Fibroblast of lung (primary cell): Measurements from ENCODE around the gene ZFR.

Experiments
- EZH2 ChIP-seq: IDR thresholded peaks from 2 replicates; pipeline ENCODE4 v1.5.1; 2012; ENCODE audit warnings: low read length, control low read depth, mild to moderate bottlenecking; ENCODE audit errors: missing control alignments
- TF ChIP-seq, protein P1 (sequence below), 2 donors: IDR thresholded peaks in 1 of 2; conservative IDR thresholded peaks in 1 of 2; 1 replicate in 1 of 2; 2 replicates in 1 of 2; pipeline ENCODE4 v1.5.1; 2011 to 2012; ENCODE audit warnings: low read length in 2 of 2, control low read depth in 1 of 2, inconsistent platforms in 1 of 2, low read depth in 1 of 2, mild to moderate bottlenecking in 1 of 2

GRCh38 chr5:32357658-32358057, 86.9 kb downstream of the ZFR start:
- TF ChIP-seq, protein P1, sequence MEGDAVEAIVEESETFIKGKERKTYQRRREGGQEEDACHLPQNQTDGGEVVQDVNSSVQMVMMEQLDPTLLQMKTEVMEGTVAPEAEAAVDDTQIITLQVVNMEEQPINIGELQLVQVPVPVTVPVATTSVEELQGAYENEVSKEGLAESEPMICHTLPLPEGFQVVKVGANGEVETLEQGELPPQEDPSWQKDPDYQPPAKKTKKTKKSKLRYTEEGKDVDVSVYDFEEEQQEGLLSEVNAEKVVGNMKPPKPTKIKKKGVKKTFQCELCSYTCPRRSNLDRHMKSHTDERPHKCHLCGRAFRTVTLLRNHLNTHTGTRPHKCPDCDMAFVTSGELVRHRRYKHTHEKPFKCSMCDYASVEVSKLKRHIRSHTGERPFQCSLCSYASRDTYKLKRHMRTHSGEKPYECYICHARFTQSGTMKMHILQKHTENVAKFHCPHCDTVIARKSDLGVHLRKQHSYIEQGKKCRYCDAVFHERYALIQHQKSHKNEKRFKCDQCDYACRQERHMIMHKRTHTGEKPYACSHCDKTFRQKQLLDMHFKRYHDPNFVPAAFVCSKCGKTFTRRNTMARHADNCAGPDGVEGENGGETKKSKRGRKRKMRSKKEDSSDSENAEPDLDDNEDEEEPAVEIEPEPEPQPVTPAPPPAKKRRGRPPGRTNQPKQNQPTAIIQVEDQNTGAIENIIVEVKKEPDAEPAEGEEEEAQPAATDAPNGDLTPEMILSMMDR (conservative IDR thresholded peaks at IDR 0.05 in 1 of 2, IDR thresholded peaks at IDR 0.05 in 1 of 2; ENCODE audit: low read depth in 1 of 2, low read length in 2 of 2), result no peak
- no peak for TF ChIP-seq EZH2
